GM23248 (cell line): ENCODE measurements around the gene CASZ1. TPM values are rescaled to one million over a fixed set of nuclear protein-coding genes. Genes with fewer than 3 reads are reported as not detected.

Experiments used
- DNase-seq: peaks from one replicate; pipeline ENCODE4 v3.0.0-alpha.2; 2015
- H2AFZ ChIP-seq: fragments of 200-600 bp; sonication (generic); 2 replicates; pipeline ENCODE4 v1.6.1; 2016; ENCODE audit warnings: antibody characterized with exemption
- H3F3A ChIP-seq: fragments of 200-600 bp; sonication (generic); 2 replicates; pipeline ENCODE4 v1.6.1; 2016; ENCODE audit warnings: mild to moderate bottlenecking, antibody characterized with exemption, mixed run types; ENCODE audit not compliant: insufficient read depth
- H3K27ac ChIP-seq: fragments of 200-600 bp; sonication (generic); 2 replicates; pipeline ENCODE4 v1.5.1; 2016; ENCODE audit warnings: mild to moderate bottlenecking
- H3K27me3 ChIP-seq: fragments of 200-600 bp; sonication (generic); replicated peaks from 2 replicates; pipeline ENCODE4 v1.6.1; 2016; ENCODE audit warnings: mild to moderate bottlenecking; ENCODE audit not compliant: insufficient read depth
- H3K36me3 ChIP-seq: fragments of 200-600 bp; sonication (generic); 2 replicates; pipeline ENCODE4 v1.6.1; 2016; ENCODE audit warnings: low read depth, mild to moderate bottlenecking
- H3K4me1 ChIP-seq: fragments of 200-600 bp; sonication (generic); 2 replicates; pipeline ENCODE4 v1.6.1; 2016; ENCODE audit warnings: mild to moderate bottlenecking; ENCODE audit not compliant: insufficient read depth
- H3K4me2 ChIP-seq: fragments of 200-600 bp; sonication (generic); one replicate; pipeline ENCODE4 v1.6.1; 2016; ENCODE audit warnings: mild to moderate bottlenecking; ENCODE audit not compliant: unreplicated experiment
- H3K4me3 ChIP-seq: fragments of 200-600 bp; sonication (generic); 2 replicates; pipeline ENCODE4 v1.5.1; 2016; ENCODE audit warnings: mild to moderate bottlenecking
- H3K79me2 ChIP-seq: fragments of 200-600 bp; sonication (generic); 2 replicates; pipeline ENCODE4 v1.6.1; 2016; ENCODE audit warnings: mild to moderate bottlenecking; ENCODE audit not compliant: insufficient read depth
- H3K9ac ChIP-seq: fragments of 200-600 bp; sonication (generic); 2 replicates; pipeline ENCODE4 v1.6.1; 2016; ENCODE audit warnings: mild to moderate bottlenecking
- H3K9me2 ChIP-seq: fragments of 200-600 bp; sonication (generic); 2 replicates; pipeline ENCODE4 v1.6.1; 2016; ENCODE audit warnings: mixed run types, mild to moderate bottlenecking, moderate library complexity; ENCODE audit not compliant: insufficient read depth
- H3K9me3 ChIP-seq: fragments of 200-600 bp; sonication (generic); one replicate; pipeline ENCODE4 v1.6.1; 2017; ENCODE audit warnings: low read depth
- H4K20me1 ChIP-seq: fragments of 200-600 bp; sonication (generic); 2 replicates; pipeline ENCODE4 v1.6.0; 2016; ENCODE audit not compliant: insufficient read depth
- EZH2 ChIP-seq: fragments of 200-600 bp; sonication (generic); IDR thresholded peaks from 2 replicates; pipeline ENCODE4 v1.6.1; 2018; ENCODE audit warnings: antibody characterized with exemption, mild to moderate bottlenecking; ENCODE audit not compliant: insufficient read depth, poor library complexity, severe bottlenecking
- EZH2phosphoT487 ChIP-seq: fragments of 200-600 bp; sonication (generic); IDR thresholded peaks from 2 replicates; pipeline ENCODE4 v1.6.1; 2018; ENCODE audit warnings: antibody characterized with exemption, moderate library complexity, mild to moderate bottlenecking, low read depth; ENCODE audit not compliant: insufficient read depth
- WGBS, 2 experiments: methylation state at CpG; one replicate each; pipeline ENCODE4 v1.1.6; 2015 to 2017; ENCODE audit warnings: low lambda C conversion rate in 2 of 2, low coverage in 1 of 2; ENCODE audit errors: missing lambda C conversion rate in 2 of 2; 5-methylcytosine and 5-hydroxymethylcytosine counted together
- in situ Hi-C: fragments of 300-500 bp; cut with MboI; formaldehyde crosslinking; loops from 2 replicates; pipeline ENCODE4 v1.15.0; 2020
- polyA plus RNA-seq: library from polyadenylated mRNA; unstranded; fragments of >200 nt; fragmentation: Nextera tagmentation; extraction: Ambion mirVana; gene quantifications from 2 replicates; pipeline ENCODE4 v1.2.1, GENCODE V29; 2016
- total RNA-seq: library from RNA; depleted of rRNA; stranded (reverse); fragments of >200 nt; shearing (Covaris generic); gene quantifications from 2 replicates; pipeline ENCODE4 v1.2.3, GENCODE V29; 2014

CASZ1 gene
- total and polyA plus RNA-seq, 2 experiments from 2014 or later = 0.11 to 0.54 TPM

- Histone ChIP-seq H3K36me3 (no peaks in the 10 kb centered on the region), H3K27me3 (no peaks in the 10 kb centered on the region), H3K4me1 (no peaks in the 10 kb centered on the region), H3K27ac (no peak overlapping the region), H3K9ac (no peak overlapping the region), H3F3A (no peaks in the 10 kb centered on the region), H3K4me2 (no peak overlapping the region), H4K20me1 (no peaks in the 10 kb centered on the region), H3K4me3 (no peak overlapping the region), H3K79me2 (no peaks in the 10 kb centered on the region), H3K9me2 (no peaks in the 10 kb centered on the region), H2AFZ (no peak overlapping the region), H3K9me3 (no peaks in the 10 kb centered on the region)
- DNase-seq = no peak
- in situ Hi-C loops = no loop called here
- no peak for TF ChIP-seq EZH2phosphoT487
- no peak for TF ChIP-seq EZH2
- 71 to 76% methylated on average over 16 to 18 of the region's 18 CpGs for WGBS, 2 experiments
Observed at GRCh38 chr1:10681296-10682107, 114.9 kb downstream of the CASZ1 start.

GRCh38 chr1:10680487-10680886, 116.0 kb downstream of the CASZ1 start:
- no peak overlapping the region for H3K27ac ChIP-seq
- no peaks in the 10 kb centered on the region for H3K9me3 ChIP-seq
- no peak for DNase-seq
- no peaks in the 10 kb centered on the region for H3F3A ChIP-seq
- WGBS, 2 experiments = 86 to 88% methylated on average over 11 of the region's 11 CpGs
- no peaks in the 10 kb centered on the region for H3K4me1 ChIP-seq
- no peak overlapping the region for H3K9ac ChIP-seq
- H3K4me2 ChIP-seq = no peak overlapping the region
- no peaks in the 10 kb centered on the region for H3K79me2 ChIP-seq
- H3K27me3 ChIP-seq = no peaks in the 10 kb centered on the region
- H3K36me3 ChIP-seq = no peaks in the 10 kb centered on the region
- H2AFZ ChIP-seq = no peak overlapping the region
- TF ChIP-seq EZH2 = no peak
- H3K9me2 ChIP-seq = no peaks in the 10 kb centered on the region
- H3K4me3 ChIP-seq = no peak overlapping the region
- in situ Hi-C loops = no loop called here
- H4K20me1 ChIP-seq = no peaks in the 10 kb centered on the region

DNA sequence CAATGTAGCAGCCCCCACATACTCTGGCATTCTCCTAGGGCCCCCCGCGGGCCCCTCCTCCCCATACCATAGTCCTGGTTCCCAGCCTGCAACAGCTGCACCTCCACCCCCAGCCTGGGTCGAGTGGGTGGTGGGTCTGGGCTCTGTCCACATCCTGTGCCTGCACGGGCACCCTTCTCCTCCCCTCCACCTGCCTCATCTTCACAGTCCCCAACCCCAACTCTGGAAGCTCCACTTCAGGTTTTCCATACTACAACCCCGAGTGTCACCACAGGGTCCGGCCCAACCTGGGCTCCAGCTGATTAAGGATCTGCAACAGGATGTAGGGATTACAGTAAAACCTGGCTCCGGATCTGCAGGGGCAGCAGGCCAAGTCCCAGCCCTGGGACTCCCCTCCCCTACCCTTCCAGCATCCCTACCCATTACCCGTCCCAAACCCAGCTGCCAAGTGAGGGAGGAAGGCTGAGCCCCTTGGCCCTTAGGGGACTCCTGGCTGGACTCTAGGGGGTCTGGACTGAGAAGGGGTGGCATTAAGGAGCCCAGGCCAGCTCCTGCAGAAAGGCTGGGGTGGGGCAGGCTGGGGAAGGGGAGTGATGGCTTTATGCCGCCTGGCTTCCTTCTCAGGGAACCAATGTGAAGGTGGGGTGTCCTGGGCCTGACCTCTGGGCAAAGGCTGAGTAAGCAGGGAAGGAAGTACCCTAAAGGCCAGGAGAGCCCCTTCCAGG, 116.8 kb downstream of the CASZ1 start:
- H3K9me3 ChIP-seq = no peaks in the 10 kb centered on the region
- H3K9me2 ChIP-seq = no peaks in the 10 kb centered on the region
- 39% methylated on average over 9 of the region's 9 CpGs for WGBS, 2 experiments
- H4K20me1 ChIP-seq = no peaks in the 10 kb centered on the region
- H3K9ac ChIP-seq = no peak overlapping the region
- H3K27ac ChIP-seq = no peak overlapping the region
- in situ Hi-C loops = no loop called here
- peak; percentile 57 for DNase-seq
- no peak overlapping the region for H3K4me3 ChIP-seq
- TF ChIP-seq EZH2 (no peak), EZH2phosphoT487 (no peak)
- no peaks in the 10 kb centered on the region for H3K79me2 ChIP-seq
- H2AFZ ChIP-seq = no peak overlapping the region
- no peaks in the 10 kb centered on the region for H3F3A ChIP-seq
- H3K4me1 ChIP-seq = no peaks in the 10 kb centered on the region
- H3K36me3 ChIP-seq = no peaks in the 10 kb centered on the region
- no peaks in the 10 kb centered on the region for H3K27me3 ChIP-seq
- H3K4me2 ChIP-seq = no peak overlapping the region

DNA sequence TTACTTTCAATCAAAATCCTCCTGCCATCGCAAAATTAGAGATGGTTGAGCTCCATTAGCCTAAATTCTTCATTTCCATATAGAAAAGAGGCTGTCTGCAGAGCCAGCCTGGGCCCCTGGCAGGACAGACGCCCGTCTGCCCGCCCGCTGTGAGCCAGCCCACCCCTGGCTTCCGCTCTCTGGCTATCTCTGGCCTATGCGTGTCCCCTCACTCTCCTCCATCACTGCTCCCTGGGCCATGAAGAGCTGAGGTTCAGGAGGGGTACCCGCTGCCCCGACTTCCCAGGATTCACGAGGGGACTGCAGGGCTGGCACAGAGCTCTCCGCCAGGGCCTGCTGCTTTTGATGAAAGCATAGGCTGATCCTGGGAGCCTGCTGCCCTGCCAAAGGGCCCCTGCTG, 117.6 kb downstream of the CASZ1 start:
- Histone ChIP-seq H3K4me1 (no peaks in the 10 kb centered on the region), H3K4me2 (no peak overlapping the region), H4K20me1 (no peaks in the 10 kb centered on the region), H3K36me3 (no peaks in the 10 kb centered on the region), H3K4me3 (no peak overlapping the region), H2AFZ (no peak overlapping the region), H3K27ac (no peak overlapping the region), H3F3A (no peaks in the 10 kb centered on the region), H3K9ac (no peak overlapping the region), H3K27me3 (no peaks in the 10 kb centered on the region), H3K9me2 (no peaks in the 10 kb centered on the region), H3K79me2 (no peaks in the 10 kb centered on the region), H3K9me3 (no peaks in the 10 kb centered on the region)
- no peak for TF ChIP-seq EZH2phosphoT487
- no peak for TF ChIP-seq EZH2
- in situ Hi-C loops = no loop called here
- DNase-seq = no peak
- 89 to 95% methylated on average over 5 to 11 of the region's 11 CpGs for WGBS, 2 experiments
